OCI-LY7 (cell line): ENCODE data around the gene WDR19. TPM values are rescaled to one million over a fixed set of nuclear protein-coding genes. Genes with fewer than 3 reads are reported as not detected.

Source experiments
- BruUV-seq: library from RNA; stranded (reverse); fragments of 400-500 nt; replicated peaks from 2 replicates; lab custom pipeline; 2021; lab: Mats Ljungman, UMichigan
- CTCF ChIA-PET: fragments of 300-600 bp; sonication (Branson Sonifier 250); formaldehyde crosslinking; loops from one replicate; lab custom pipeline; 2022; ENCODE audit warnings: antibody characterized with exemption; ENCODE audit not compliant: unreplicated experiment; lab: Charles Lee
- POLR2A ChIA-PET: fragments of 300-600 bp; sonication (Branson Sonifier 250); formaldehyde crosslinking; loops from one replicate; lab custom pipeline; 2022; ENCODE audit warnings: antibody characterized with exemption; lab: Charles Lee
- DNase-seq: peaks from one replicate; pipeline ENCODE4 v3.0.0-alpha.2; 2015; ENCODE audit warnings: low spot score
- H2AFZ ChIP-seq: fragments of 200-600 bp; sonication (generic), shearing (Covaris generic); 2 replicates; pipeline ENCODE4 v1.6.1; 2014; ENCODE audit warnings: mild to moderate bottlenecking, antibody characterized with exemption, low read length, moderate library complexity
- H3K27ac ChIP-seq: fragments of 200-600 bp; sonication (generic); 2 replicates; pipeline ENCODE4 v1.5.1; 2014; ENCODE audit warnings: mixed run types, low read depth, mild to moderate bottlenecking, moderate library complexity, low read length, inconsistent platforms; ENCODE audit not compliant: poor library complexity, severe bottlenecking
- H3K36me3 ChIP-seq: fragments of 200-600 bp; sonication (generic); 2 replicates; pipeline ENCODE4 v1.6.1; 2014; ENCODE audit warnings: mild to moderate bottlenecking, antibody characterized with exemption, low read length, moderate library complexity, mixed read lengths; ENCODE audit not compliant: insufficient read depth
- H3K4me1 ChIP-seq: fragments of 200-600 bp; sonication (generic); 2 replicates; pipeline ENCODE4 v1.5.1; 2014; ENCODE audit warnings: mild to moderate bottlenecking, low read length; ENCODE audit not compliant: insufficient read depth, poor library complexity, severe bottlenecking
- H3K4me2 ChIP-seq: fragments of 200-600 bp; sonication (generic); 2 replicates; pipeline ENCODE4 v1.6.1; 2014; ENCODE audit warnings: mild to moderate bottlenecking, low read length
- H3K4me3 ChIP-seq: fragments of 200-600 bp; sonication (generic); 2 replicates; pipeline ENCODE4 v1.5.1; 2014; ENCODE audit warnings: mild to moderate bottlenecking, low read depth, low read length; ENCODE audit not compliant: poor library complexity, severe bottlenecking
- H3K79me2 ChIP-seq: fragments of 200-600 bp; sonication (generic); 2 replicates; pipeline ENCODE4 v1.6.1; 2016; ENCODE audit warnings: low read depth, mild to moderate bottlenecking, low read length, moderate library complexity, mixed read lengths; ENCODE audit not compliant: insufficient read depth
- H3K9me2 ChIP-seq: fragments of 200-600 bp; sonication (generic); 2 replicates; pipeline ENCODE4 v1.6.1; 2016; ENCODE audit warnings: mild to moderate bottlenecking, low read length, mixed read lengths; ENCODE audit not compliant: insufficient read depth
- H3K9me3 ChIP-seq: fragments of 200-600 bp; sonication (generic); 2 replicates; pipeline ENCODE4 v1.6.1; 2014; ENCODE audit warnings: mild to moderate bottlenecking, mixed run types, low read length, mixed read lengths
- H4K20me1 ChIP-seq: fragments of 200-600 bp; sonication (generic); 2 replicates; pipeline ENCODE4 v1.6.1; 2014; ENCODE audit warnings: mild to moderate bottlenecking, antibody characterized with exemption, low read length, moderate library complexity, mixed read lengths; ENCODE audit not compliant: insufficient read depth
- CTCF ChIP-seq: fragments of 200-600 bp; sonication (generic); conservative IDR thresholded peaks from 2 replicates; pipeline ENCODE4 v1.5.1; 2014; ENCODE audit warnings: mild to moderate bottlenecking, antibody characterized with exemption, low read length, moderate library complexity, mixed read lengths
- EZH2phosphoT487 ChIP-seq: fragments of 200-600 bp; sonication (generic); IDR thresholded peaks from 2 replicates; pipeline ENCODE4 v1.6.1; 2018; ENCODE audit warnings: low read depth, borderline replicate concordance, mild to moderate bottlenecking, mixed run types, antibody characterized with exemption, low read length, moderate library complexity, mixed read lengths
- intact Hi-C: fragments of 100-400 bp; cut with micrococcal nuclease; formaldehyde crosslinking; loops from one replicate; pipeline ENCODE4 v1.10.0; 2022; ENCODE audit not compliant: unreplicated experiment
- total RNA-seq, 2 experiments: library from RNA; depleted of rRNA in 1 of 2; stranded (reverse); fragments of >200 nt in 1 of 2; shearing (Covaris generic) in 1 of 2; gene quantifications; 2 replicates each; pipeline ENCODE4 v1.2.3, GENCODE V29; 2014 to 2022

WDR19 gene
- total RNA-seq, 2 experiments from 2014 or later, result 41.2 to 47.5 TPM

- Histone ChIP-seq H2AFZ (no peak overlapping the region), H3K79me2 (no peaks in the 10 kb centered on the region), H3K9me2 (no peaks in the 10 kb centered on the region), H3K4me3 (no peak overlapping the region), H3K9me3 (no peaks in the 10 kb centered on the region), H3K27ac (no peak overlapping the region), H3K36me3 (peaks cover 95% of the 10 kb centered on the region), H4K20me1 (no peaks in the 10 kb centered on the region), H3K4me2 (no peak overlapping the region), H3K4me1 (no peaks in the 10 kb centered on the region)
- ChIA-PET CTCF (interaction anchor here (0.6 kb wide), 1 partner anchor 78 kb away, joined by 3 read pairs; no protein-coding TSS in a partner anchor), POLR2A (interaction anchor here (0.5 to 0.6 kb wide), 2 partner anchors 65 to 104 kb away, joined by 4 to 5 read pairs; no protein-coding TSS in a partner anchor)
- intact Hi-C loops, result loop anchor here (10.0 kb wide), 1 partner anchor 149 kb away; no protein-coding TSS in a partner anchor
- BruUV-seq, result no TSS peak
- TF ChIP-seq CTCF, result no peak
- no peak for TF ChIP-seq EZH2phosphoT487
- DNase-seq, result no peak
These were observed 103.5 kb downstream of the WDR19 start for GRCh38 chr4:39285853-39286252.

GRCh38 chr4:39286263-39286662 lies 103.9 kb downstream of the WDR19 start:
- Histone ChIP-seq H3K4me1 (no peaks in the 10 kb centered on the region), H3K4me3 (no peak overlapping the region), H3K9me2 (no peaks in the 10 kb centered on the region), H3K27ac (no peak overlapping the region), H2AFZ (no peak overlapping the region), H3K36me3 (peaks cover 97% of the 10 kb centered on the region), H3K4me2 (no peak overlapping the region), H3K79me2 (no peaks in the 10 kb centered on the region), H4K20me1 (no peaks in the 10 kb centered on the region), H3K9me3 (no peaks in the 10 kb centered on the region)
- ChIA-PET POLR2A (no interaction called here), CTCF (interaction anchor here (0.6 kb wide), 1 partner anchor 78 kb away, joined by 3 read pairs; no protein-coding TSS in a partner anchor)
- TF ChIP-seq CTCF (no peak), EZH2phosphoT487 (no peak)
- no peak for DNase-seq
- no TSS peak for BruUV-seq
- intact Hi-C loops, result loop anchor here (10.0 kb wide), 1 partner anchor 149 kb away; no protein-coding TSS in a partner anchor

- DNase-seq, result no peak
- Histone ChIP-seq H4K20me1 (no peaks in the 10 kb centered on the region), H3K9me3 (no peaks in the 10 kb centered on the region), H3K9me2 (no peaks in the 10 kb centered on the region), H3K4me3 (no peak overlapping the region), H3K4me2 (no peak overlapping the region), H3K79me2 (no peaks in the 10 kb centered on the region), H3K4me1 (no peaks in the 10 kb centered on the region), H2AFZ (no peak overlapping the region), H3K27ac (no peak overlapping the region), H3K36me3 (peaks cover 97% of the 10 kb centered on the region)
- no TSS peak for BruUV-seq
- no peak for TF ChIP-seq EZH2phosphoT487
- no peak for TF ChIP-seq CTCF
- intact Hi-C loops, result loop anchor here (10.0 kb wide), 1 partner anchor 148 kb away; no protein-coding TSS in a partner anchor
- ChIA-PET CTCF (no interaction called here), POLR2A (no interaction called here)
These were observed 104.9 kb downstream of the WDR19 start for GRCh38 chr4:39287223-39287622.
